K562 (cell line): Measurements from ENCODE around the gene ZNF646. TPM values are rescaled to one million over a fixed set of nuclear protein-coding genes. Genes with fewer than 3 reads are reported as not detected.

ENCODE experiments used
- ARHGAP35 ChIP-seq: fragments of 450-650 bp; IDR thresholded peaks from 2 replicates; pipeline ENCODE4 v1.6.1; 2018; ENCODE audit not compliant: partially characterized antibody
- BHLHE40 ChIP-seq: IDR thresholded peaks from 2 replicates; pipeline ENCODE4 v1.6.1; 2011; ENCODE audit warnings: low read length, improper control_type of control experiment
- CHD7 ChIP-seq: fragments of 200-600 bp; sonication (generic); IDR thresholded peaks from one replicate; pipeline ENCODE4 v1.6.1; 2012; ENCODE audit warnings: mild to moderate bottlenecking, low read depth, low read length, inconsistent platforms
- DLX4 ChIP-seq: fragments of 250-450 bp; sonication (Bioruptor Pico); IDR thresholded peaks from 2 replicates; pipeline ENCODE4 v1.6.1; 2021; ENCODE audit warnings: mild to moderate bottlenecking
- FOXO4 ChIP-seq: fragments of 450-650 bp; formaldehyde crosslinking; IDR thresholded peaks from 2 replicates; pipeline ENCODE4 v1.4.0; 2020; ENCODE audit warnings: mild to moderate bottlenecking, moderate library complexity
- RBM39 ChIP-seq: fragments of 200-400 bp; formaldehyde crosslinking; optimal IDR thresholded peaks from 2 replicates; pipeline ENCODE3; 2018; ENCODE audit warnings: low read depth, low read length
- SNIP1 ChIP-seq: fragments of 450-650 bp; IDR thresholded peaks from 2 replicates; pipeline ENCODE4 v1.7.1; 2017; ENCODE audit warnings: low read depth, mild to moderate bottlenecking
- ZNF212 ChIP-seq: fragments of 450-650 bp; formaldehyde crosslinking; IDR thresholded peaks from 2 replicates; pipeline ENCODE4 v1.4.0; 2020; ENCODE audit warnings: mild to moderate bottlenecking
- ZNF584 ChIP-seq: fragments of 200-800 bp; sonication (Bioruptor generic); IDR thresholded peaks from 2 replicates; pipeline ENCODE4 v1.6.1; 2016; ENCODE audit warnings: low read depth, mild to moderate bottlenecking, missing genetic modification characterization, missing compliant biosample characterization
- polyA plus RNA-seq, 8 experiments: library from polyadenylated mRNA; depleted of rRNA in 4 of 8; stranded (reverse) in 5 of 8; unstranded in 3 of 8; fragments of >200 nt; fragmentation: Nextera tagmentation in 2 of 8; fragmentation: Illumina TruSeq in 1 of 8; extraction: Ambion mirVana in 2 of 8; extraction: Trizol in 1 of 8; gene quantifications; 2 replicates each; pipeline versions ENCODE4 v1.2.1 to v1.2.3, GENCODE V29; 2011 to 2014; ENCODE audit warnings: inconsistent platforms in 1 of 8, missing spikeins in 1 of 8
- total RNA-seq, 7 experiments: library from RNA; depleted of rRNA in 6 of 7; stranded (reverse); fragments of >200 nt in 6 of 7; fragmentation: Illumina TruSeq in 2 of 7; extraction: Trizol in 2 of 7; gene quantifications; 2 replicates each; pipeline versions ENCODE4 v1.2.1 to v1.2.3, GENCODE V29; 2011 to 2021; ENCODE audit warnings: low replicate concordance in 1 of 7

ZNF646 gene
- total and polyA plus RNA-seq, 9 of the 15 experiments (the other 6 are each of a cell fraction or from before 2014, with no cell fraction given) = 0.08 to 20.6 (median 8.0) TPM

GRCh38 chr16:31073142-31073969, 866 bp upstream of the ZNF646 start (continued):
- TF ChIP-seq CHD7 (no peak), ARHGAP35 (no peak), BHLHE40 (peak; percentile 11; the same call in 1 of the 2 replicates), FOXO4 (no peak), SNIP1 (no peak), ZNF584 (CRISPR knock-in tag) (no peak), ZNF212 (CRISPR knock-in tag) (0 out of 2 replicates have a peak, but pooled peaks have one; percentile 69), DLX4 (CRISPR knock-in tag) (no peak), RBM39 (peak; percentile 9)
